ENCODE data around the gene GRID2IP. TPM values are rescaled to one million over a fixed set of nuclear protein-coding genes. Genes with fewer than 3 reads are reported as not detected.

The GRID2IP gene
- total and polyA plus RNA-seq, 2 donors from 2014 or later = 0.11 to 0.76 TPM

GRCh38 chr7:6487184-6487545 lies 64.1 kb downstream of the GRID2IP start:
- FAIRE-seq = no peak
- TF ChIP-seq, protein P1, sequence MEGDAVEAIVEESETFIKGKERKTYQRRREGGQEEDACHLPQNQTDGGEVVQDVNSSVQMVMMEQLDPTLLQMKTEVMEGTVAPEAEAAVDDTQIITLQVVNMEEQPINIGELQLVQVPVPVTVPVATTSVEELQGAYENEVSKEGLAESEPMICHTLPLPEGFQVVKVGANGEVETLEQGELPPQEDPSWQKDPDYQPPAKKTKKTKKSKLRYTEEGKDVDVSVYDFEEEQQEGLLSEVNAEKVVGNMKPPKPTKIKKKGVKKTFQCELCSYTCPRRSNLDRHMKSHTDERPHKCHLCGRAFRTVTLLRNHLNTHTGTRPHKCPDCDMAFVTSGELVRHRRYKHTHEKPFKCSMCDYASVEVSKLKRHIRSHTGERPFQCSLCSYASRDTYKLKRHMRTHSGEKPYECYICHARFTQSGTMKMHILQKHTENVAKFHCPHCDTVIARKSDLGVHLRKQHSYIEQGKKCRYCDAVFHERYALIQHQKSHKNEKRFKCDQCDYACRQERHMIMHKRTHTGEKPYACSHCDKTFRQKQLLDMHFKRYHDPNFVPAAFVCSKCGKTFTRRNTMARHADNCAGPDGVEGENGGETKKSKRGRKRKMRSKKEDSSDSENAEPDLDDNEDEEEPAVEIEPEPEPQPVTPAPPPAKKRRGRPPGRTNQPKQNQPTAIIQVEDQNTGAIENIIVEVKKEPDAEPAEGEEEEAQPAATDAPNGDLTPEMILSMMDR (IDR thresholded peaks at IDR 0.05; ENCODE audit: borderline replicate concordance, extremely low read depth, insufficient read depth) = no peak
- Histone ChIP-seq H3K27me3 (ENCODE audit: control insufficient read depth, insufficient read depth, low read length) (no peaks in the 10 kb centered on the region), H3K4me3 (ENCODE audit: low read length in 3 of 3) (no peak overlapping the region), H3K9ac (ENCODE audit: low read length in 3 of 3) (no peak overlapping the region), H3K4me1 (ENCODE audit: control insufficient read depth in 2 of 3, insufficient read depth in 2 of 3, low read depth in 1 of 3, low read length in 3 of 3) (peaks cover 0 to 5% (median 0%) of the 10 kb centered on the region in 3 donors), H3K27ac (ENCODE audit: low read depth in 2 of 2, low read length in 2 of 2) (no peak overlapping the region), H3K36me3 (ENCODE audit: control insufficient read depth in 2 of 3, insufficient read depth in 3 of 3, low read length in 3 of 3) (no peaks in the 10 kb centered on the region), H3K9me3 (ENCODE audit: control insufficient read depth in 2 of 3, insufficient read depth in 1 of 3, low read length in 3 of 3) (no peaks in the 10 kb centered on the region)
- intact Hi-C loops (cut with DNase I) = no loop called here
- no peak for DNase-seq

GRCh38 chr7:6486438-6487183 lies 64.7 kb downstream of the GRID2IP start:
- DNase-seq (no peak), FAIRE-seq (no peak)
- intact Hi-C loops (cut with DNase I) = no loop called here

GRCh38 chr7:6482743-6483119 lies 68.5 kb downstream of the GRID2IP start:
- intact Hi-C loops (cut with DNase I) = no loop called here
- no peaks in the 10 kb centered on the region for H3K9me3 ChIP-seq (ENCODE audit: control insufficient read depth in 2 of 3, insufficient read depth in 1 of 3, low read length in 3 of 3)
- peak overlapping the region in 2 of 3 donors; percentile 54 to 73 for H3K9ac ChIP-seq (ENCODE audit: low read length in 3 of 3)
- H3K27ac ChIP-seq (ENCODE audit: low read depth in 2 of 2, low read length in 2 of 2) = peak overlapping the region in 1 of 2 donors; percentile 92
- FAIRE-seq (no peak), DNase-seq (no peak)
- peak overlapping the region; percentile 59 to 91 (median 91) for H3K4me3 ChIP-seq (ENCODE audit: low read length in 3 of 3)
- TF ChIP-seq, protein P1 (IDR thresholded peaks at IDR 0.05; ENCODE audit: borderline replicate concordance, extremely low read depth, insufficient read depth) = no peak
- peaks cover 0 to 6% (median 2%) of the 10 kb centered on the region in 3 donors for H3K36me3 ChIP-seq (ENCODE audit: control insufficient read depth in 2 of 3, insufficient read depth in 3 of 3, low read length in 3 of 3)
- H3K4me1 ChIP-seq (ENCODE audit: control insufficient read depth in 2 of 3, insufficient read depth in 2 of 3, low read depth in 1 of 3, low read length in 3 of 3) = peaks cover 2 to 16% (median 15%) of the 10 kb centered on the region in 3 donors
- H3K27me3 ChIP-seq (ENCODE audit: control insufficient read depth, insufficient read depth, low read length) = no peaks in the 10 kb centered on the region

More at GRCh38 chr7:6486438-6487183, 64.7 kb downstream of the GRID2IP start:
- no peaks in the 10 kb centered on the region for H3K36me3 ChIP-seq (ENCODE audit: control insufficient read depth in 2 of 3, insufficient read depth in 3 of 3, low read length in 3 of 3)
- no peak overlapping the region for H3K4me3 ChIP-seq (ENCODE audit: low read length in 3 of 3)
- TF ChIP-seq, protein P1 (IDR thresholded peaks at IDR 0.05; ENCODE audit: borderline replicate concordance, extremely low read depth, insufficient read depth) = no peak
- H3K27me3 ChIP-seq (ENCODE audit: control insufficient read depth, insufficient read depth, low read length) = no peaks in the 10 kb centered on the region
- H3K4me1 ChIP-seq (ENCODE audit: control insufficient read depth in 2 of 3, insufficient read depth in 2 of 3, low read depth in 1 of 3, low read length in 3 of 3) = peaks cover 0 to 6% (median 0%) of the 10 kb centered on the region in 3 donors
- H3K27ac ChIP-seq (ENCODE audit: low read depth in 2 of 2, low read length in 2 of 2) = no peak overlapping the region
- no peaks in the 10 kb centered on the region for H3K9me3 ChIP-seq (ENCODE audit: control insufficient read depth in 2 of 3, insufficient read depth in 1 of 3, low read length in 3 of 3)
- H3K9ac ChIP-seq (ENCODE audit: low read length in 3 of 3) = no peak overlapping the region
